HepG2 (cell line): ENCODE data around the gene STAM. TPM values are rescaled to one million over a fixed set of nuclear protein-coding genes. Genes with fewer than 3 reads are reported as not detected.

Experiments
- ATF3 ChIP-seq: sonication (generic); formaldehyde crosslinking; IDR thresholded peaks from 2 replicates; pipeline ENCODE4 v1.4.0; 2020; ENCODE audit warnings: missing genetic modification reagents
- CHD4 ChIP-seq: fragments of 200-600 bp; sonication (generic); IDR thresholded peaks from 2 replicates; pipeline ENCODE4 v1.7.0; 2017; ENCODE audit warnings: mild to moderate bottlenecking, low read length, borderline replicate concordance
- MBNL3 ChIP-seq: fragments of 250-450 bp; sonication (Bioruptor Pico); conservative IDR thresholded peaks from 2 replicates; pipeline ENCODE4 v1.8.0; 2022; ENCODE audit warnings: mild to moderate bottlenecking, inconsistent platforms
- PCBP1 ChIP-seq: fragments of 200-400 bp; formaldehyde crosslinking; IDR thresholded peaks from 2 replicates; pipeline ENCODE4 v1.6.1; 2017; ENCODE audit warnings: mild to moderate bottlenecking, low read depth, low read length, borderline replicate concordance
- PHF8 ChIP-seq: sonication (generic); formaldehyde crosslinking; IDR thresholded peaks from 2 replicates; pipeline ENCODE4 v1.5.0; 2020; ENCODE audit warnings: missing genetic modification reagents
- RARA ChIP-seq: IDR thresholded peaks from 2 replicates; pipeline ENCODE4 v1.6.1; 2016; ENCODE audit warnings: missing genetic modification reagents, missing compliant biosample characterization
- SOX6 ChIP-seq, 2 experiments: fragments of 450-650 bp in 1 of 2; sonication (generic) in 1 of 2; formaldehyde crosslinking in 1 of 2; IDR thresholded peaks; 2 replicates each; pipeline versions ENCODE4 v1.4.0 to v1.6.1; 2017 to 2020; ENCODE audit warnings: antibody characterized with exemption in 1 of 2, mild to moderate bottlenecking in 1 of 2, missing genetic modification reagents in 1 of 2
- TBP ChIP-seq: sonication (generic); formaldehyde crosslinking; IDR thresholded peaks from 2 replicates; pipeline ENCODE4 v1.5.0; 2020; ENCODE audit warnings: missing genetic modification reagents
- ZBTB40 ChIP-seq, 2 experiments: fragments of 450-650 bp in 1 of 2; sonication (generic) in 1 of 2; formaldehyde crosslinking in 1 of 2; IDR thresholded peaks; 2 replicates each; pipeline versions ENCODE4 v1.6.1 to v1.8.0; 2016 to 2022; ENCODE audit warnings: antibody characterized with exemption in 1 of 2, mild to moderate bottlenecking in 1 of 2, missing genetic modification reagents in 1 of 2
- ZC3H4 ChIP-seq: sonication (generic); formaldehyde crosslinking; IDR thresholded peaks from 2 replicates; pipeline ENCODE4 v1.4.0; 2020; ENCODE audit warnings: missing genetic modification reagents, borderline replicate concordance
- ZNF678 ChIP-seq: sonication (generic); formaldehyde crosslinking; IDR thresholded peaks from 2 replicates; pipeline ENCODE4 v1.4.0; 2020; ENCODE audit warnings: mild to moderate bottlenecking, missing genetic modification reagents
- ZSCAN9 ChIP-seq: IDR thresholded peaks from 2 replicates; pipeline ENCODE4 v1.6.1; 2016; ENCODE audit warnings: borderline replicate concordance
- polyA plus RNA-seq, 8 experiments: library from polyadenylated mRNA; depleted of rRNA in 3 of 8; stranded (reverse) in 7 of 8; unstranded in 1 of 8; fragments of >200 nt; fragmentation: Illumina TruSeq in 4 of 8; extraction: Trizol in 4 of 8; gene quantifications; 2 replicates each; pipeline versions ENCODE4 v1.2.1 to v1.2.3, GENCODE V29; 2011 to 2016; ENCODE audit warnings: low read depth in 4 of 8, missing spikeins in 1 of 8, mixed read lengths in 1 of 8; ENCODE audit not compliant: insufficient read depth in 1 of 8
- total RNA-seq, 5 experiments: library from RNA; depleted of rRNA; stranded (reverse); fragments of >200 nt; fragmentation: Illumina TruSeq; extraction: Trizol; gene quantifications; 2 replicates each; pipeline ENCODE4 v1.2.3, GENCODE V29; 2016; ENCODE audit warnings: low read depth in 1 of 5
- TF ChIP-seq, protein P1 (sequence below): sonication (generic); formaldehyde crosslinking; IDR thresholded peaks from 2 replicates; pipeline ENCODE4 v1.4.0; 2020; ENCODE audit warnings: missing genetic modification reagents
- TF ChIP-seq, protein P2 (sequence below): fragments of 450-650 bp; IDR thresholded peaks from 2 replicates; pipeline ENCODE4 v1.6.1; 2016

The STAM gene
- total and polyA plus RNA-seq, 2 of the 13 experiments (the other 11 are each of a cell fraction or from before 2014, with no cell fraction given) = 19.5 to 25.1 TPM

DNA sequence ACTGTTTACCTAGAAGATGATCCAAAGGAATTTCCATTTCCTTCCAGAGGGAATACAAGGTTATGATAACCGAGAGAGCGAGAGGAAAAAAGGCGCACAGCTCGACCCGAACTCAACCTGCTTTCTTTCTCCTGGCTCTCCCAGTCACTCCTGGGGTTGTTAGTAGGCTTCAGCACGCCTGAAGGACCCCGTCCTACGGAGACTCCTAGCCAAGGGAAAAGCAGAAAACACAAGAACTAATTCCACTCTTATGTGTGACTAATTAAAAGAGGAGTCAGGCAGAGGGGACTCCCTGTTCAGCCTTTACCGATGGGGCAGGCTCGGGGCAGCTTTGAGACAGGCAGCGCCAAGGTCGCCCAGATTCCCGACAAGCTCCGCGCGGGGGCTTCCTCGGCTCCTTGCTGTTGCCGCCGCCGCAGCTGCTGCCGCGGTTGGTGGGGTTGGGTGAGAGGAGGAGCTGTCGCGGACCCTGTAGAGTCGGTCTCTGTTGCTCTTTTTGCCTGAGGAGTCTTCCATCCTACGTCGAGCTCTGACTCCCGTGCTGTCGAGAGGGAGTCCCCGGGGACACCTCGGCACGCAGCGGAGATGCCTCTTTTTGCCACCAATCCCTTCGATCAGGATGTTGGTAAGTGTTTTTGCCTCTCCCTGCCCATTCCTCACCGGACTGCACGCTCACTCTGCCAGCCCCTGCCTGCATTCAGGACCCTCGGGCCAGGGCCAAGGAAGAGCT, at the start of gene STAM (continued):
- TF ChIP-seq, protein P1, sequence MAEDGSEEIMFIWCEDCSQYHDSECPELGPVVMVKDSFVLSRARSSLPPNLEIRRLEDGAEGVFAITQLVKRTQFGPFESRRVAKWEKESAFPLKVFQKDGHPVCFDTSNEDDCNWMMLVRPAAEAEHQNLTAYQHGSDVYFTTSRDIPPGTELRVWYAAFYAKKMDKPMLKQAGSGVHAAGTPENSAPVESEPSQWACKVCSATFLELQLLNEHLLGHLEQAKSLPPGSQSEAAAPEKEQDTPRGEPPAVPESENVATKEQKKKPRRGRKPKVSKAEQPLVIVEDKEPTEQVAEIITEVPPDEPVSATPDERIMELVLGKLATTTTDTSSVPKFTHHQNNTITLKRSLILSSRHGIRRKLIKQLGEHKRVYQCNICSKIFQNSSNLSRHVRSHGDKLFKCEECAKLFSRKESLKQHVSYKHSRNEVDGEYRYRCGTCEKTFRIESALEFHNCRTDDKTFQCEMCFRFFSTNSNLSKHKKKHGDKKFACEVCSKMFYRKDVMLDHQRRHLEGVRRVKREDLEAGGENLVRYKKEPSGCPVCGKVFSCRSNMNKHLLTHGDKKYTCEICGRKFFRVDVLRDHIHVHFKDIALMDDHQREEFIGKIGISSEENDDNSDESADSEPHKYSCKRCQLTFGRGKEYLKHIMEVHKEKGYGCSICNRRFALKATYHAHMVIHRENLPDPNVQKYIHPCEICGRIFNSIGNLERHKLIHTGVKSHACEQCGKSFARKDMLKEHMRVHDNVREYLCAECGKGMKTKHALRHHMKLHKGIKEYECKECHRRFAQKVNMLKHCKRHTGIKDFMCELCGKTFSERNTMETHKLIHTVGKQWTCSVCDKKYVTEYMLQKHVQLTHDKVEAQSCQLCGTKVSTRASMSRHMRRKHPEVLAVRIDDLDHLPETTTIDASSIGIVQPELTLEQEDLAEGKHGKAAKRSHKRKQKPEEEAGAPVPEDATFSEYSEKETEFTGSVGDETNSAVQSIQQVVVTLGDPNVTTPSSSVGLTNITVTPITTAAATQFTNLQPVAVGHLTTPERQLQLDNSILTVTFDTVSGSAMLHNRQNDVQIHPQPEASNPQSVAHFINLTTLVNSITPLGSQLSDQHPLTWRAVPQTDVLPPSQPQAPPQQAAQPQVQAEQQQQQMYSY (CRISPR knock-in tag) = no peak
- TF ChIP-seq MBNL3 (CRISPR knock-in tag) (no peak), ZC3H4 (CRISPR knock-in tag) (no peak), PHF8 (CRISPR knock-in tag) (peak; percentile 78), ZBTB40 (IDR thresholded peaks at IDR 0.05) (no peak), ZBTB40 (CRISPR knock-in tag; IDR thresholded peaks at IDR 0.05) (peak; percentile 13; the same call in 1 of the 2 replicates), SOX6 (IDR thresholded peaks at IDR 0.05) (no peak), SOX6 (CRISPR knock-in tag; IDR thresholded peaks at IDR 0.05) (peak; percentile 8; the same call in 1 of the 2 replicates), CHD4 (no peak), RARA (CRISPR knock-in tag) (no peak), PCBP1 (no peak), ATF3 (CRISPR knock-in tag) (no peak), ZNF678 (CRISPR knock-in tag) (0 out of 2 replicates have a peak, but pooled peaks have one; percentile 17), TBP (CRISPR knock-in tag) (no peak), ZSCAN9 (CRISPR knock-in tag) (no peak)
- TF ChIP-seq, protein P2, sequence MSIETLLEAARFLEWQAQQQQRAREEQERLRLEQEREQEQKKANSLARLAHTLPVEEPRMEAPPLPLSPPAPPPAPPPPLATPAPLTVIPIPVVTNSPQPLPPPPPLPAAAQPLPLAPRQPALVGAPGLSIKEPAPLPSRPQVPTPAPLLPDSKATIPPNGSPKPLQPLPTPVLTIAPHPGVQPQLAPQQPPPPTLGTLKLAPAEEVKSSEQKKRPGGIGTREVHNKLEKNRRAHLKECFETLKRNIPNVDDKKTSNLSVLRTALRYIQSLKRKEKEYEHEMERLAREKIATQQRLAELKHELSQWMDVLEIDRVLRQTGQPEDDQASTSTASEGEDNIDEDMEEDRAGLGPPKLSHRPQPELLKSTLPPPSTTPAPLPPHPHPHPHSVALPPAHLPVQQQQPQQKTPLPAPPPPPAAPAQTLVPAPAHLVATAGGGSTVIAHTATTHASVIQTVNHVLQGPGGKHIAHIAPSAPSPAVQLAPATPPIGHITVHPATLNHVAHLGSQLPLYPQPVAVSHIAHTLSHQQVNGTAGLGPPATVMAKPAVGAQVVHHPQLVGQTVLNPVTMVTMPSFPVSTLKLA = no peak
